ENCODE results near the gene LEUTX.

LEUTX gene

GRCh38 chr19:39825093-39825463, 46.4 kb downstream of the LEUTX start:
- DNase-seq: no peak

GRCh38 chr19:39825531-39826076, 47.0 kb downstream of the LEUTX start:
- DNase-seq: no peak

- no peak for DNase-seq
These were observed 47.8 kb downstream of the LEUTX start for GRCh38 chr19:39826311-39826945.

GRCh38 chr19:39827216-39827615, 48.6 kb downstream of the LEUTX start:
- DNase-seq: no peak

DNA sequence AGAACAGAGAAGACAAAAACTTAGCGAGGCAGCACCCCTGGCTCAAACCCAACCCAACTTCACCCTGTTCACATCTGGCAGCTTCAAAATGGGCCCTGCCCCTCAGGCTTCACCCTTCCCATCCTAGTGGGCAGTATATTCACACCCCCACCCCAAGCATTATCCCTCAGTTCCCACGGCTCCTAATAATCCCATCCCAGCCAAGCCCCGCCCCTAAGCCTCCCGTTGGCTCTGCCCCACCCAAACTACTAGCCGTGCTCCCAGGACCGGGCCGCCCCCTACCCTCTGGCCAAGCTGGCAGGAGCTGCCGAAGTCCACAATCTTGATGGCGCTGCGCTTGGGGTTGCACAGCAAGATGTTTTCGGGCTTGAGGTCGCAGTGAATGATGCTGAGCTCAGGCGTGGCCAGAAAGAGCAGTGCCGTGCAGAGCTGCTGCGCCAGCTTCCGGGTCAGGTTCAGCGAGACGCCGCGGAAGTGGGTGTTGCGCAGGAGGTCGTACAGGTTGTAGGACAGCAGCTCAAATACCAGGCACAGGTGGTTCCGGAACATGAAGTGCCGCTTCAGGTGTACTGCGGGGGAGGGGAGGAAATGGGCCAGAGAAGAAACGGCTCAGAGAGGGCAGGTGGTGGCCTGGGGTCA, 49.5 kb downstream of the LEUTX start:
- no peak for DNase-seq

DNA sequence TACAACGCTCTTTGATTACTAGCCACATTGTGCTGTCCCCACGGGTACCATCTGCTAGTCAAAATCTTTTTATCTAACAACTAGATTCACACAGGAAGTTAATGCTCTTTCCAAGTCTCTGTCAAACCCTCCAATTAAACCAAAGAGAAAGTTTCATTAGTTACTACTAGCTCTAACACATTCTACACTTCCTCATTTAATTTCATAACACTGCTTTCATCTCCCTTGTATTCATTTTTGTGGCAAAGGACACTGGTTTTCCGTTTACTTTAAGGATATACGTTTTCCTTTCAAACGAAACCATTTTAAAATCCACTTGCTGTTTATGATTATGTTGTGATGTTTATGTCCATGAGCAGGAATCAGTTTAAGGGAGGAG, 50.0 kb downstream of the LEUTX start:
- DNase-seq: peak; percentile 27

GRCh38 chr19:39829702-39830275, 51.1 kb downstream of the LEUTX start:
- DNase-seq: no peak

- no peak for DNase-seq
These were observed 51.8 kb downstream of the LEUTX start for GRCh38 chr19:39830406-39830805.

- DNase-seq: no peak
These were observed 52.2 kb downstream of the LEUTX start for GRCh38 chr19:39830847-39831246.

DNA sequence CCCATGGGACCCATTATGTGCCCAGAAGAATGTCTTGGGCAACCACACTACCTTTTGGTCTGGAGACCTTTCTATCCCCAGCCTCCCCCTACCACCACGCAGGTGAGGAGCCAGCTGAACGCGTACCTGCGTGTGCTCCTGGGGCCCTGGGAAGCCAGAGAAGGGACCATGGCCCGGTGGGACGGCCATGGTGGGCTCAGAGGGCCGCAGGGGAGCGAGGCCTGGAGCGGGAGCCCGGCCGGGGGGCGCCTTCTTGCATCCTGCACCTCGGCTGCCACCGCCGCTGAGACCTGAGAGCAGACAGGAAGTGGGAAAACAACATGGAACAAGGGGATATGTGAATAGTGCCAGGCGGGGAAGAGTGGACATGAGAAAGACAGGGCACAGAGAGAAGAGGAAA, 53.0 kb downstream of the LEUTX start:
- DNase-seq: no peak

GRCh38 chr19:39832341-39833083, 53.9 kb downstream of the LEUTX start:
- no peak for DNase-seq

GRCh38 chr19:39833160-39833463, 54.5 kb downstream of the LEUTX start:
- no peak for DNase-seq

DNA sequence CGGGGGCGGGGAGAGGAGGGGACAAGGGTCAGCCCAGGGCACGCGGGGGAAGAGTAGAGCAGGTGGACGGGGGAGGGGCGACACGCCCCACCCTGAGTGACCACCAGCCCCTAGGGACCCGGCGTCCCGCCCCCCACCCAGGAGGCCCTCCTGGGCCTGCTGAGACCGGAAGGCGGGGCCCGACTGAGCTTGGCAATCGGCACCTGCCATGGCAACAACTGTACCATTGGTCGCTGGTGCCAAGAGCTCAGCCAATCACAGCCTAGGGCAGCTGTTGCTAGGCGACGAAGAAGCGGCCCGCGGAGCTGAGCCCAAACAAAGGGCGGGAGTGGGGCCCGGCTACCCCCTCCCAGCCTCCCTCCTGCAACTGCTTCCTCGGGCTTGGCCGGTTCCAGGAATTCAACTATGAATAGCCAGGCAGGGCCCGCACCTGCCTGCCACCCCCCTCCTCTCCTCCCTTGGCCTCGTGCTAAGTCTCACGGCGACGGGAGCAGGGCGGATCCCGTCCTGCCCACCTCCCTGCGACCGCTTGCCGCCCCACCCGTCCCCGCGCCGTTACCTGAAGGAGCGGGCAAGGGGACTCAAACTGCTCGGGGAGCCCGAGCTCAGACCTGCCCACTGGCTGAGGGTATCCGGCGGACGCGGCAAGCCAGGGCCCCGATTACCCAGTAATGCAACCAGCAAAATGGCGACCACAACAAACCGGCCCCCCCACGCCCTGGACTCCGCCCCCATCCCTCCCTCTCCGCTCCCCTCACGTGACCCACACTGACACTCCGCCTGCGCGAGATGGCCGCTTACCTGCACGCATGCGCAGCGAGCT, 55.0 kb downstream of the LEUTX start, which contains the start of gene DYRK1B:
DYRK1B (minus strand) TSS at position 699 of the 823 bp plus-strand sequence. CDS start 2,295 bp downstream, outside the sequence.
- DNase-seq: peak; percentile 98

GRCh38 chr19:39834287-39834841, 55.7 kb downstream of the LEUTX start:
- DNase-seq: no peak

Data from inflammatory macrophage treated with lipopolysaccharide for 4 hours (primary cell).